HepG2 (cell line): ENCODE data around the gene OR52H1. TPM values are rescaled to one million over a fixed set of nuclear protein-coding genes. Genes with fewer than 3 reads are reported as not detected.

Experiments
- ATAC-seq: fragments of 200-7000 bp; cut with Tn5 transposase; 3 replicates; pipeline ENCODE4 v1.9.1; 2020; ENCODE audit warnings: mild to moderate bottlenecking, moderate library complexity
- BruUV-seq: library from RNA; stranded (reverse); fragments of 400-500 nt; replicated peaks from 2 replicates; lab custom pipeline; 2021; lab: Mats Ljungman, UMichigan
- CTCF ChIA-PET: fragments of 300-600 bp; formaldehyde crosslinking; extraction: SDS; loops from one replicate; lab custom pipeline; 2021; ENCODE audit warnings: low total read pairs, inconsistent platforms, low intra/inter-chr PET ratio; lab: Yijun Ruan, JAX
- POLR2A ChIA-PET: fragments of 350-600 bp; sonication (Branson Sonifier 250); formaldehyde crosslinking; loops from one replicate; lab custom pipeline; 2020; ENCODE audit warnings: antibody characterized with exemption, inconsistent platforms; lab: Yijun Ruan, JAX
- DNase-seq: peaks from one replicate; pipeline ENCODE4 v3.0.0-alpha.2; 2015; ENCODE audit warnings: low spot score
- FAIRE-seq: peaks from 3 replicates; lab custom pipeline; 2011; peaks lifted over from hg19 to GRCh38; lab: Jason Lieb, UNC
- H2AFZ ChIP-seq: one replicate; pipeline ENCODE4 v1.6.1; 2011; ENCODE audit warnings: low read length, inconsistent platforms
- H3K27ac ChIP-seq: fragments of 300-600 bp; 3 replicates; pipeline ENCODE4 v1.8.0; 2011; ENCODE audit warnings: mixed run types, mild to moderate bottlenecking, mixed read lengths, low read length, inconsistent platforms; ENCODE audit not compliant: insufficient read depth; ENCODE audit errors: extremely low read length
- H3K27me3 ChIP-seq, 2 experiments: fragments of 200-600 bp in 1 of 2; 2 replicates in 1 of 2; 3 replicates in 1 of 2; pipeline versions ENCODE4 v1.6.0 to v1.8.0; 2011; ENCODE audit warnings: low read length in 2 of 2, mild to moderate bottlenecking in 2 of 2, moderate library complexity in 2 of 2, inconsistent platforms in 1 of 2; ENCODE audit not compliant: insufficient read depth in 2 of 2, control insufficient read depth in 1 of 2
- H3K36me3 ChIP-seq, 2 experiments: fragments of 200-600 bp in 1 of 2; replicated peaks in 1 of 2; 2 replicates in 1 of 2; 3 replicates in 1 of 2; pipeline versions ENCODE4 v1.5.1 to v1.8.0; 2011; ENCODE audit warnings: low read length in 2 of 2, inconsistent platforms in 1 of 2; ENCODE audit not compliant: insufficient read depth in 2 of 2, control insufficient read depth in 1 of 2
- H3K4me1 ChIP-seq: 2 replicates; pipeline ENCODE4 v1.5.1; 2012; ENCODE audit warnings: low read length, inconsistent platforms; ENCODE audit not compliant: insufficient read depth
- H3K4me2 ChIP-seq: 2 replicates; pipeline ENCODE4 v1.6.0; 2011; ENCODE audit warnings: low read depth, low read length, inconsistent platforms
- H3K4me3 ChIP-seq, 3 experiments: fragments of 200-600 bp in 1 of 3; sonication (generic), shearing (Covaris generic) in 1 of 3; replicated peaks in 1 of 3; 2 replicates each; pipeline ENCODE4 v1.5.1; 2011 to 2016; ENCODE audit warnings: low read length in 3 of 3, inconsistent platforms in 2 of 3, low read depth in 2 of 3, mild to moderate bottlenecking in 2 of 3, control low read depth in 1 of 3, mixed read lengths in 1 of 3; ENCODE audit not compliant: insufficient read depth in 1 of 3
- H3K79me2 ChIP-seq: one replicate; pipeline ENCODE4 v1.6.1; 2011; ENCODE audit warnings: low read length, inconsistent platforms; ENCODE audit not compliant: insufficient read depth
- H3K9ac ChIP-seq: 2 replicates; pipeline ENCODE4 v1.6.0; 2011; ENCODE audit warnings: mild to moderate bottlenecking, low read depth, low read length, inconsistent platforms; ENCODE audit not compliant: insufficient read depth
- H3K9me3 ChIP-seq: 2 replicates; pipeline ENCODE4 v1.5.1; 2012; ENCODE audit warnings: mild to moderate bottlenecking, low read length
- H4K20me1 ChIP-seq: 2 replicates; pipeline ENCODE4 v1.6.0; 2011; ENCODE audit warnings: inconsistent platforms, mild to moderate bottlenecking, low read length, moderate library complexity; ENCODE audit not compliant: insufficient read depth
- CCDC6 ChIP-seq: sonication (generic); formaldehyde crosslinking; IDR thresholded peaks from 2 replicates; pipeline ENCODE4 v1.8.1; 2022; ENCODE audit warnings: mild to moderate bottlenecking, missing genetic modification reagents, moderate library complexity
- RBM39 ChIP-seq: fragments of 200-400 bp; formaldehyde crosslinking; IDR thresholded peaks from one replicate; pipeline ENCODE4 v1.6.1; 2018; ENCODE audit warnings: antibody characterized with exemption, mild to moderate bottlenecking, low read depth, low read length; ENCODE audit not compliant: poor library complexity, severe bottlenecking
- WGBS: methylation state at CpG from one replicate; pipeline ENCODE4 v1.1.6; 2017; ENCODE audit warnings: low lambda C conversion rate; 5-methylcytosine and 5-hydroxymethylcytosine counted together
- in situ Hi-C: cut with HindIII; loops from 2 replicates; pipeline ENCODE4 v1.10.0; 2017; ENCODE audit warnings: low pct_unique_long_range_greater_than_20kb; ENCODE audit not compliant: extremely low pct_ligation_motif_present
- intact Hi-C: fragments of 100-400 bp; cut with micrococcal nuclease; formaldehyde crosslinking; loops from one replicate; pipeline ENCODE4 v1.10.0; 2022; ENCODE audit not compliant: unreplicated experiment
- polyA plus RNA-seq, 8 experiments: library from polyadenylated mRNA; depleted of rRNA in 3 of 8; stranded (reverse) in 7 of 8; unstranded in 1 of 8; fragments of >200 nt; fragmentation: Illumina TruSeq in 4 of 8; extraction: Trizol in 4 of 8; gene quantifications; 2 replicates each; pipeline versions ENCODE4 v1.2.1 to v1.2.3, GENCODE V29; 2011 to 2016; ENCODE audit warnings: low read depth in 4 of 8, missing spikeins in 1 of 8, mixed read lengths in 1 of 8; ENCODE audit not compliant: insufficient read depth in 1 of 8
- total RNA-seq, 5 experiments: library from RNA; depleted of rRNA; stranded (reverse); fragments of >200 nt; fragmentation: Illumina TruSeq; extraction: Trizol; gene quantifications; 2 replicates each; pipeline ENCODE4 v1.2.3, GENCODE V29; 2016; ENCODE audit warnings: low read depth in 1 of 5
- TF ChIP-seq, protein P1 (sequence below): sonication (generic); formaldehyde crosslinking; conservative IDR thresholded peaks from 2 replicates; pipeline ENCODE4 v1.8.0; 2022; ENCODE audit warnings: missing genetic modification reagents
- TF ChIP-seq, protein P2 (sequence below), 2 experiments: sonication (generic) in 1 of 2; formaldehyde crosslinking in 1 of 2; IDR thresholded peaks; 2 replicates each; pipeline versions ENCODE4 v1.6.1 to v1.9.0; 2014 to 2022; ENCODE audit warnings: antibody characterized with exemption in 1 of 2, borderline replicate concordance in 1 of 2, inconsistent platforms in 1 of 2, low read depth in 1 of 2, missing genetic modification reagents in 1 of 2
- TF ChIP-seq, protein P3 (sequence below), 2 experiments: fragments of 450-650 bp in 1 of 2; sonication (generic) in 1 of 2; formaldehyde crosslinking in 1 of 2; IDR thresholded peaks; 2 replicates each; pipeline versions ENCODE4 v1.6.1 to v1.8.0; 2016 to 2022; ENCODE audit warnings: antibody characterized with exemption in 1 of 2, mild to moderate bottlenecking in 1 of 2, missing genetic modification reagents in 1 of 2

OR52H1 gene
- total and polyA plus RNA-seq, 2 of the 13 experiments (the other 11 are each of a cell fraction or from before 2014, with no cell fraction given): not detected

DNA sequence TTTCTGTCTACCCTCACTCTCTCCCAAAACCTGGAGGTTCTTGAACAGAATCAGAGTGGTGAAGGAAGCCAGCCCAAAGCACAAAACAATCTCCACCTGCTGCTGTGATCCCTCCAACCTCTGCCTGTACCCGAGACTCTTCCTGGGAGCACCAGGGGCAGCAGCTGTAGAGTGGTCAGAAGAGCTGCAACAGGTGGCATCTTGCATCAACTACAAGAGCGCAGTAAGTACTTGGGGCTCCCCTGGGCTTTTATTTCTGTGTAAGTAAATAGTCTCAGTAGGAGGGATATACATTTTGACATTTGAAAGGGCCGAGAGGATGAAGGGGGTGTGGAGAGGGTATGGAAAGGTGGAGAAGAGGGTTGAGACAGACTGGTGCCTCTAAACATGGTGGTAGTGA, 23.6 kb downstream of the OR52H1 start:
- DNase-seq: no peak
- TF ChIP-seq RBM39 (no peak), CCDC6 (CRISPR knock-in tag) (no peak)
- TF ChIP-seq, protein P1, sequence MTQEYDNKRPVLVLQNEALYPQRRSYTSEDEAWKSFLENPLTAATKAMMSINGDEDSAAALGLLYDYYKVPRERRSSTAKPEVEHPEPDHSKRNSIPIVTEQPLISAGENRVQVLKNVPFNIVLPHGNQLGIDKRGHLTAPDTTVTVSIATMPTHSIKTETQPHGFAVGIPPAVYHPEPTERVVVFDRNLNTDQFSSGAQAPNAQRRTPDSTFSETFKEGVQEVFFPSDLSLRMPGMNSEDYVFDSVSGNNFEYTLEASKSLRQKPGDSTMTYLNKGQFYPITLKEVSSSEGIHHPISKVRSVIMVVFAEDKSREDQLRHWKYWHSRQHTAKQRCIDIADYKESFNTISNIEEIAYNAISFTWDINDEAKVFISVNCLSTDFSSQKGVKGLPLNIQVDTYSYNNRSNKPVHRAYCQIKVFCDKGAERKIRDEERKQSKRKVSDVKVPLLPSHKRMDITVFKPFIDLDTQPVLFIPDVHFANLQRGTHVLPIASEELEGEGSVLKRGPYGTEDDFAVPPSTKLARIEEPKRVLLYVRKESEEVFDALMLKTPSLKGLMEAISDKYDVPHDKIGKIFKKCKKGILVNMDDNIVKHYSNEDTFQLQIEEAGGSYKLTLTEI (CRISPR knock-in tag): no peak
- TF ChIP-seq, protein P2, sequence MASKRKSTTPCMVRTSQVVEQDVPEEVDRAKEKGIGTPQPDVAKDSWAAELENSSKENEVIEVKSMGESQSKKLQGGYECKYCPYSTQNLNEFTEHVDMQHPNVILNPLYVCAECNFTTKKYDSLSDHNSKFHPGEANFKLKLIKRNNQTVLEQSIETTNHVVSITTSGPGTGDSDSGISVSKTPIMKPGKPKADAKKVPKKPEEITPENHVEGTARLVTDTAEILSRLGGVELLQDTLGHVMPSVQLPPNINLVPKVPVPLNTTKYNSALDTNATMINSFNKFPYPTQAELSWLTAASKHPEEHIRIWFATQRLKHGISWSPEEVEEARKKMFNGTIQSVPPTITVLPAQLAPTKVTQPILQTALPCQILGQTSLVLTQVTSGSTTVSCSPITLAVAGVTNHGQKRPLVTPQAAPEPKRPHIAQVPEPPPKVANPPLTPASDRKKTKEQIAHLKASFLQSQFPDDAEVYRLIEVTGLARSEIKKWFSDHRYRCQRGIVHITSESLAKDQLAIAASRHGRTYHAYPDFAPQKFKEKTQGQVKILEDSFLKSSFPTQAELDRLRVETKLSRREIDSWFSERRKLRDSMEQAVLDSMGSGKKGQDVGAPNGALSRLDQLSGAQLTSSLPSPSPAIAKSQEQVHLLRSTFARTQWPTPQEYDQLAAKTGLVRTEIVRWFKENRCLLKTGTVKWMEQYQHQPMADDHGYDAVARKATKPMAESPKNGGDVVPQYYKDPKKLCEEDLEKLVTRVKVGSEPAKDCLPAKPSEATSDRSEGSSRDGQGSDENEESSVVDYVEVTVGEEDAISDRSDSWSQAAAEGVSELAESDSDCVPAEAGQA (IDR thresholded peaks at IDR 0.05; ENCODE audit: low read depth): no peak
- TF ChIP-seq, protein P2 (CRISPR knock-in tag; IDR thresholded peaks at IDR 0.05; ENCODE audit: borderline replicate concordance): no peak
- TF ChIP-seq, protein P3, sequence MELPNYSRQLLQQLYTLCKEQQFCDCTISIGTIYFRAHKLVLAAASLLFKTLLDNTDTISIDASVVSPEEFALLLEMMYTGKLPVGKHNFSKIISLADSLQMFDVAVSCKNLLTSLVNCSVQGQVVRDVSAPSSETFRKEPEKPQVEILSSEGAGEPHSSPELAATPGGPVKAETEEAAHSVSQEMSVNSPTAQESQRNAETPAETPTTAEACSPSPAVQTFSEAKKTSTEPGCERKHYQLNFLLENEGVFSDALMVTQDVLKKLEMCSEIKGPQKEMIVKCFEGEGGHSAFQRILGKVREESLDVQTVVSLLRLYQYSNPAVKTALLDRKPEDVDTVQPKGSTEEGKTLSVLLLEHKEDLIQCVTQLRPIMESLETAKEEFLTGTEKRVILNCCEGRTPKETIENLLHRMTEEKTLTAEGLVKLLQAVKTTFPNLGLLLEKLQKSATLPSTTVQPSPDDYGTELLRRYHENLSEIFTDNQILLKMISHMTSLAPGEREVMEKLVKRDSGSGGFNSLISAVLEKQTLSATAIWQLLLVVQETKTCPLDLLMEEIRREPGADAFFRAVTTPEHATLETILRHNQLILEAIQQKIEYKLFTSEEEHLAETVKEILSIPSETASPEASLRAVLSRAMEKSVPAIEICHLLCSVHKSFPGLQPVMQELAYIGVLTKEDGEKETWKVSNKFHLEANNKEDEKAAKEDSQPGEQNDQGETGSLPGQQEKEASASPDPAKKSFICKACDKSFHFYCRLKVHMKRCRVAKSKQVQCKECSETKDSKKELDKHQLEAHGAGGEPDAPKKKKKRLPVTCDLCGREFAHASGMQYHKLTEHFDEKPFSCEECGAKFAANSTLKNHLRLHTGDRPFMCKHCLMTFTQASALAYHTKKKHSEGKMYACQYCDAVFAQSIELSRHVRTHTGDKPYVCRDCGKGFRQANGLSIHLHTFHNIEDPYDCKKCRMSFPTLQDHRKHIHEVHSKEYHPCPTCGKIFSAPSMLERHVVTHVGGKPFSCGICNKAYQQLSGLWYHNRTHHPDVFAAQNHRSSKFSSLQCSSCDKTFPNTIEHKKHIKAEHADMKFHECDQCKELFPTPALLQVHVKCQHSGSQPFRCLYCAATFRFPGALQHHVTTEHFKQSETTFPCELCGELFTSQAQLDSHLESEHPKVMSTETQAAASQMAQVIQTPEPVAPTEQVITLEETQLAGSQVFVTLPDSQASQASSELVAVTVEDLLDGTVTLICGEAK (IDR thresholded peaks at IDR 0.05): no peak
- TF ChIP-seq, protein P3 (CRISPR knock-in tag; IDR thresholded peaks at IDR 0.05): no peak

More for the DNA sequence above, 23.6 kb downstream of the OR52H1 start:
- peaks cover 0 to 15% of the 10 kb centered on the region in 2 experiments; a peak in 2 of 5 replicates for H3K27me3 ChIP-seq
- no peak overlapping the region for H2AFZ ChIP-seq
- H3K9ac ChIP-seq: no peak overlapping the region
- 9% methylated on average over 3 of the region's 3 CpGs for WGBS
- intact Hi-C loops: no loop called here
- no peak overlapping the region for H3K27ac ChIP-seq
- ChIA-PET POLR2A (no interaction called here), CTCF (no interaction called here)
- FAIRE-seq (no peak), ATAC-seq (no peak)
- H3K79me2 ChIP-seq: no peaks in the 10 kb centered on the region
- in situ Hi-C loops: no loop called here
- no peaks in the 10 kb centered on the region for H3K36me3 ChIP-seq
- H3K4me1 ChIP-seq: no peaks in the 10 kb centered on the region
- no peak overlapping the region for H3K4me2 ChIP-seq
- H4K20me1 ChIP-seq: no peaks in the 10 kb centered on the region
- no peak overlapping the region for H3K4me3 ChIP-seq
- no peaks in the 10 kb centered on the region for H3K9me3 ChIP-seq
- BruUV-seq: no TSS peak
